ENCODE measurements around the gene P2RX7. TPM values are rescaled to one million over a fixed set of nuclear protein-coding genes. Genes with fewer than 3 reads are reported as not detected.
"Not testable (repeated sequence)": the region's sequence is repeated elsewhere in the genome, so short reads cannot be mapped to it uniquely, and the experiment has no call there.

The P2RX7 gene
- total RNA-seq, 1 donor from 2014 or later = 2.7 TPM

GRCh38 chr12:121175383-121176119 is 42.9 kb downstream of the P2RX7 start:
- DNase-seq = peak; percentile 77

GRCh38 chr12:121176826-121177529 is 44.3 kb downstream of the P2RX7 start:
- no peak for DNase-seq

GRCh38 chr12:121181181-121181580 is 48.5 kb downstream of the P2RX7 start:
- no peak for DNase-seq

- no peak for DNase-seq
These were observed 49.7 kb downstream of the P2RX7 start for GRCh38 chr12:121182222-121182893.

GRCh38 chr12:121184425-121184824 is 51.7 kb downstream of the P2RX7 start:
- no peak for DNase-seq

GRCh38 chr12:121184984-121185889 is 52.6 kb downstream of the P2RX7 start:
- DNase-seq = no peak

GRCh38 chr12:121186826-121187225 is 54.1 kb downstream of the P2RX7 start:
- no peak for DNase-seq

- no peak for DNase-seq
These were observed 54.8 kb downstream of the P2RX7 start for GRCh38 chr12:121187501-121187900.

GRCh38 chr12:121188227-121188626 is 55.6 kb downstream of the P2RX7 start:
- no peak for DNase-seq

GRCh38 chr12:121189131-121189530 is 56.5 kb downstream of the P2RX7 start:
- no peak for DNase-seq

- no peak for DNase-seq
These were observed 57.0 kb downstream of the P2RX7 start for GRCh38 chr12:121189619-121190155.

- no peak for DNase-seq
These were observed 57.9 kb downstream of the P2RX7 start for GRCh38 chr12:121190523-121191031.

- DNase-seq = no peak
These were observed 58.5 kb downstream of the P2RX7 start for GRCh38 chr12:121191151-121191550.

GRCh38 chr12:121196902-121197301 is 64.2 kb downstream of the P2RX7 start:
- no peak for DNase-seq

- no peak for DNase-seq
These were observed 66.3 kb downstream of the P2RX7 start for GRCh38 chr12:121198949-121199348.

GRCh38 chr12:121201140-121201539 is 68.5 kb downstream of the P2RX7 start:
- DNase-seq = not testable (repeated sequence)

GRCh38 chr12:121202407-121203355 is 70.0 kb downstream of the P2RX7 start:
- no peak for DNase-seq

- DNase-seq = no peak
These were observed 70.8 kb downstream of the P2RX7 start for GRCh38 chr12:121203482-121203881.

GRCh38 chr12:121205491-121205890 is 72.8 kb downstream of the P2RX7 start:
- no peak for DNase-seq

- not testable (repeated sequence) for DNase-seq
These were observed 75.9 kb downstream of the P2RX7 start for GRCh38 chr12:121208571-121208970.

Data from occipital lobe (tissue), 2 donors.